ENCODE data around the gene ELAPOR1.

The ELAPOR1 gene

DNA sequence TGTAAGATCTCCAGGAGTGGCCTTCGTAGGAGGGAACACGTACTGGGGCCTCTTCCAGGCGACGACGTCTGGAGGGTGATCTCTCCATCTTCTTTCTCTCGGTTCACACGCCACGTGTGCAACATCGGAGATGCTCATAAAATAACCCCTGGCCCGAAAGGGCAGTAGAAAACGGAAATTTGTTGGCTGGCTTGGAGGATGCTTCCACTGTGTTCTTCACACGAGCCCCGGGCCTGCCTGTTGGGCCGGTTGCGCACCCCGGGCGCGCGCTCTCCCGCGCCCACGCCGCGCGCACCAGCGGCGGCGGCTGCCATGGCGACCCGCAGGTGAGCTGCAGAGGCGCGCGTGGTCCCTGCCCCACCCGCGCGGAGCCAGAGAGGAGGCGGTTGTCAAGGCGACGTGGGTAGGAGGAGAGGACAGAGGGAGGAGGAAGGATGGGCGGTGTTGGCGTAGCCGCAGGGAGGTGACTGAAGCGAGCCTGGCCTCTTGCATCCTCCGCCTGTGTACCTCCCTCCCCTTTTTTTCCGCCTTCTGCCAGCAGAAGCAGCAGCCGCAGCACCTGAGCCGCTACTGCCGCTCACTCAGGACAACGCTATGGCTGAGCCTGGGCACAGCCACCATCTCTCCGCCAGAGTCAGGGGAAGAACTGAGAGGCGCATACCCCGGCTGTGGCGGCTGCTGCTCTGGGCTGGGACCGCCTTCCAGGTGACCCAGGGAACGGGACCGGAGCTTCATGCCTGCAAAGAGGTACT is at the start of gene ELAPOR1:
TSS of gene ELAPOR1 (plus strand) at position 526 of the 752 bp plus-strand sequence. CDS start at position 595, 69 bp downstream.
- H3K4me3 ChIP-seq (ENCODE audit: low read depth, low read length), result peak within 1 kb of the TSS; percentile 36
- no peak for TF ChIP-seq CTCF (conservative IDR thresholded peaks at IDR 0.05; ENCODE audit: low read depth, low read length)
- DNase-seq (ENCODE audit: low read depth), result peak; percentile 31

- TF ChIP-seq CTCF (conservative IDR thresholded peaks at IDR 0.05; ENCODE audit: low read depth, low read length), result no peak
- no peak overlapping the region for H3K4me3 ChIP-seq (ENCODE audit: low read depth, low read length)
- no peak for DNase-seq (ENCODE audit: low read depth)
These were observed 48.8 kb upstream of the ELAPOR1 start for GRCh38 chr1:109065137-109065536.

- no peak overlapping the region for H3K4me3 ChIP-seq (ENCODE audit: low read depth, low read length)
- no peak for DNase-seq (ENCODE audit: low read depth)
- TF ChIP-seq CTCF (conservative IDR thresholded peaks at IDR 0.05; ENCODE audit: low read depth, low read length), result no peak
These were observed 46.0 kb upstream of the ELAPOR1 start for GRCh38 chr1:109067883-109068282.

GRCh38 chr1:109069294-109069693 is 44.6 kb upstream of the ELAPOR1 start:
- H3K4me3 ChIP-seq (ENCODE audit: low read depth, low read length), result no peak overlapping the region
- TF ChIP-seq CTCF (conservative IDR thresholded peaks at IDR 0.05; ENCODE audit: low read depth, low read length), result no peak
- DNase-seq (ENCODE audit: low read depth), result no peak

DNA sequence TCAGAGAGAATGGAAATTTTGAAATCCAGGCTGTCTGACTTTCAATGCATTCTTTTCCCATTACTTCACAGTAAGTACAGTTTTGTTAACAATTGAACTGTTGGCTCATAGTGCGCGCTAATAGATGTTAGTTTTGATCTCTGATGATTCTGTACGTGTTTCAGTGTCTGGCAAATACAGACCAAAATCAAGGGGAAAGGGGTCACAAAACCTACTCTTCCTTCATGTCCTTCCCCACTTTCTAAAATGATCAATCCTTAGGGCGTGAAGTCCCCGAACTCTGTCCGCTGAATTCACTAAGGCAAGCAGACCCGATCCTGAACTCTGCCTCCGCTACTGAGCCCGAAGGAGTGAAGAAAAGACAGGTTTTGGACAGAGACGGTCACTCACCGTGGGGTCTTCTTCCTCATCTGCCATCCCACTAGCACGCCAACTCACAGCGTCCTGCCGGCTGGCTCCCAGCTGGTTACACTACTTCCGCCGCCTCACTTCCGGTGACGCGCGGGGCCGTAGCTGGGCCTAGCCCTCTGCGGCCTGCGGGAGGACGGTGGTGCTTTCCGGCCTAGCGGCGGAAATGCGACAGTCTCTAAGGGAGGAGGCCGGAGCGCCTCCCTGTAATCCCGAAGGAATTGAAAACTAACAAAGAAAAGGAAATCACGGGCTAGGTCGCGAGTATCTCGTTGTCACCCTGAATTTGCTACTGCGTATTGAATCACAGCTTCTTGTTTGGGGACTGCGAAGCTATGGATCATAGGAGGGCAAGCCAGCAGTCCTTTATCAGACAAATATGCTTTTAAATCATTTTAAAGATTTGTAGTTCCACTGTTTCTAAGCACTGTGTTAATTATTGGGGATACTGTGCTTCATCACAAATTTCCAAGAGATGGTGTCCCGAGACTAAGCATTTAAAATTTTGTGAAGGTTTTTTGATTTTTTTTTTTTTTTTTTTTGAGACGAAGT is 38.1 kb upstream of the ELAPOR1 start, which contains the start of gene TAF13:
TSS of gene TAF13 (minus strand) at position 473 of the 960 bp plus-strand sequence. CDS start at position 417, 56 bp downstream.
- peak; percentile 97 for DNase-seq (ENCODE audit: low read depth)
- H3K4me3 ChIP-seq (ENCODE audit: low read depth, low read length), result peak within 1 kb of the TSS; percentile 80
- TF ChIP-seq CTCF (conservative IDR thresholded peaks at IDR 0.05; ENCODE audit: low read depth, low read length), result peak; percentile 31

DNA sequence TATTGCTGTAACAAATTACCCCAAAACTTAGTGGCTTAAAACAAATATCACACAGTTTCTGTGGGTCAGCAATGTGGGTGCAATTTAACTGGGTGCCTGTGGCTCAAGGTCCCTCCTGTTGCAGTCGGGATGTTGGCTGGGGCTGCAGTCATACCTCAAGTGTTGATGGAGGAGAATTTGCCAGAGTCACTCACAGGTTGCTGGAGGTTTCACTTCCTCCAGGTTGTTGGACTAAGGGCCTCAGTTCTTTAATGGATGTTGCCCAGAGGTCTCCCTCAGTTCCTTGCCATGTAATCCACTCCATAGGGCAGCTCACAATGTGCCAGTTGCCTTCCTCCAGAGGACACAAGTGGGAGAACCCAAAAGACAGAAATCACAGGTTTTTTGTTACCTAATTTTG is 35.6 kb upstream of the ELAPOR1 start:
- no peak overlapping the region for H3K4me3 ChIP-seq (ENCODE audit: low read depth, low read length)
- DNase-seq (ENCODE audit: low read depth), result no peak
- TF ChIP-seq CTCF (conservative IDR thresholded peaks at IDR 0.05; ENCODE audit: low read depth, low read length), result no peak

Measured in choroid plexus epithelial cell (primary cell).